Upper lobe of left lung (tissue), 6 donors: ENCODE results near the gene GNA14. TPM values are rescaled to one million over a fixed set of nuclear protein-coding genes. Genes with fewer than 3 reads are reported as not detected.

Experiments used
- ATAC-seq, 2 donors: fragments of 200-7000 bp; cut with Tn5 transposase; one replicate each; pipeline ENCODE4 v1.9.1; 2022; ENCODE audit warnings: mild to moderate bottlenecking in 2 of 2, moderate library complexity in 2 of 2; ENCODE audit not compliant: low FRiP score in 2 of 2
- DNase-seq, 2 donors: peaks; one replicate each; pipeline ENCODE4 v3.0.0-alpha.2; 2019 to 2020
- H3K27ac ChIP-seq, 4 donors: fragments of 200-600 bp; sonication (generic); one replicate each; pipeline ENCODE4 v1.5.1; 2016 to 2019
- H3K27me3 ChIP-seq, 4 donors: fragments of 200-600 bp; sonication (generic); one replicate each; pipeline ENCODE4 v1.5.1; 2017 to 2019
- H3K36me3 ChIP-seq, 4 donors: fragments of 200-600 bp; sonication (generic); one replicate each; pipeline ENCODE4 v1.5.1; 2016 to 2019
- H3K4me1 ChIP-seq, 4 donors: fragments of 200-600 bp; sonication (generic); one replicate each; pipeline ENCODE4 v1.5.1; 2018 to 2019
- H3K4me3 ChIP-seq, 4 donors: fragments of 200-600 bp; sonication (generic); one replicate each; pipeline ENCODE4 v1.5.1; 2017 to 2019; ENCODE audit warnings: mild to moderate bottlenecking in 2 of 4, moderate library complexity in 1 of 4
- H3K9me3 ChIP-seq, 4 donors: fragments of 200-600 bp; sonication (generic); one replicate each; pipeline ENCODE4 v1.5.1; 2018 to 2019
- EP300 ChIP-seq, 4 donors: sonication (generic); formaldehyde crosslinking; IDR thresholded peaks; one replicate each; pipeline ENCODE4 v1.5.1; 2017; ENCODE audit warnings: antibody characterized with exemption in 4 of 4, control low read depth in 2 of 4
- POLR2A ChIP-seq, 4 donors: fragments of 450-650 bp; IDR thresholded peaks; one replicate each; pipeline ENCODE4 v1.5.1; 2016 to 2017; ENCODE audit warnings: antibody characterized with exemption in 4 of 4, mild to moderate bottlenecking in 2 of 4
- POLR2AphosphoS5 ChIP-seq, 2 donors: sonication (generic); formaldehyde crosslinking; IDR thresholded peaks; one replicate each; pipeline ENCODE4 v1.5.1; 2017; ENCODE audit warnings: antibody characterized with exemption in 2 of 2
- WGBS, 2 donors: methylation state at CpG; one replicate each; pipeline ENCODE4 v1.1.5; 2017 to 2018; 5-methylcytosine and 5-hydroxymethylcytosine counted together
- total RNA-seq, 6 donors: library from RNA; depleted of rRNA in 4 of 6; stranded (reverse); fragments of >200 nt in 4 of 6; gene quantifications; one replicate each; pipeline versions ENCODE4 v1.1.0 to v1.2.1, GENCODE V29; 2016 to 2021
- TF ChIP-seq, protein P1 (sequence below), 6 experiments: fragments of 450-650 bp in 4 of 6; fragments of 200-600 bp in 2 of 6; sonication (generic) in 2 of 6; IDR thresholded peaks; one replicate each; pipeline ENCODE4 v1.5.1; 2016 to 2019; ENCODE audit warnings: antibody characterized with exemption in 6 of 6
- donor health status: DM: no; HTN: no; CAD: no; lungs with moderate emphysema.
- donor health status: DM: no; HTN: yes; CAD: no; lungs with severe emphysema.

GNA14 gene
- total RNA-seq, 6 donors from 2014 or later: 6.0 to 28.3 (median 14.9) TPM

DNA sequence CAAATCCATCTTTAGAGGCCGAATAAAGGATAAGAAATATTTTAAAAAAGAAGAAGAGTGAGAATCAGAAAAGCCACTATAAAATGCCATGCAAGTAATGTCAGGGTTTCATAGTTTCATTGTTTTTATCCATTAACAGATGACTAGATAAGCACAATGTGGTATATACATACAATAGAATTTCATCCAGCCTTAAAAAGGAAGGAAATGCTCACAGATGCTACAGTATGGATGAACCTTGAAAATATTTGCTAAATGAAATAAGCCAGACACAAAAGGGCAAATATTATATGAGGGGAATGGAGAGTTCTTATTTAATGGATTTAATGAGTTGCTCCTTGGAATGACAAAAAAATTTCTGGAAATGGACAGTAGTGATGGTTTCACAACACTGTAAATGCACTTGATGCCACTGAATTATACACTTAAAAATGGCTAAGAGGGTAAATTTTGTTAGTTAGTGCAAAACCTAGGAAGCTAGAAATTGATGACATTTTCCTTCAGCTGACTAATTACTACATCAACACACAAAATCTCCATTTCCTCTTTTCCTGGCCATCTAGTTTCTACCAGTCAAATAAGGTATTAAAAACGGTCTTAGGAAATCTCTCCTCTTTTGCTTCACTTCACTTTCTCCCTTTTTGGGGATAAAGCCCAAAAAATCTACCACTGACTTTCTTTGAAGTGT is 86.6 kb downstream of the GNA14 start:
- Histone ChIP-seq H3K27me3 (no peaks in the 10 kb centered on the region), H3K9me3 (no peaks in the 10 kb centered on the region), H3K36me3 (no peaks in the 10 kb centered on the region), H3K4me3 (no peak overlapping the region), H3K27ac (no peak overlapping the region), H3K4me1 (peaks cover 0 to 5% (median 3%) of the 10 kb centered on the region in 4 donors)
- TF ChIP-seq POLR2AphosphoS5 (IDR thresholded peaks at IDR 0.05) (no peak), EP300 (IDR thresholded peaks at IDR 0.05) (no peak), POLR2A (IDR thresholded peaks at IDR 0.05) (no peak)
- TF ChIP-seq, protein P1, sequence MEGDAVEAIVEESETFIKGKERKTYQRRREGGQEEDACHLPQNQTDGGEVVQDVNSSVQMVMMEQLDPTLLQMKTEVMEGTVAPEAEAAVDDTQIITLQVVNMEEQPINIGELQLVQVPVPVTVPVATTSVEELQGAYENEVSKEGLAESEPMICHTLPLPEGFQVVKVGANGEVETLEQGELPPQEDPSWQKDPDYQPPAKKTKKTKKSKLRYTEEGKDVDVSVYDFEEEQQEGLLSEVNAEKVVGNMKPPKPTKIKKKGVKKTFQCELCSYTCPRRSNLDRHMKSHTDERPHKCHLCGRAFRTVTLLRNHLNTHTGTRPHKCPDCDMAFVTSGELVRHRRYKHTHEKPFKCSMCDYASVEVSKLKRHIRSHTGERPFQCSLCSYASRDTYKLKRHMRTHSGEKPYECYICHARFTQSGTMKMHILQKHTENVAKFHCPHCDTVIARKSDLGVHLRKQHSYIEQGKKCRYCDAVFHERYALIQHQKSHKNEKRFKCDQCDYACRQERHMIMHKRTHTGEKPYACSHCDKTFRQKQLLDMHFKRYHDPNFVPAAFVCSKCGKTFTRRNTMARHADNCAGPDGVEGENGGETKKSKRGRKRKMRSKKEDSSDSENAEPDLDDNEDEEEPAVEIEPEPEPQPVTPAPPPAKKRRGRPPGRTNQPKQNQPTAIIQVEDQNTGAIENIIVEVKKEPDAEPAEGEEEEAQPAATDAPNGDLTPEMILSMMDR (IDR thresholded peaks at IDR 0.05): no peak
- DNase-seq (no peak), ATAC-seq (no peak)
- 54 to 56% methylated on average over 2 of the region's 2 CpGs for WGBS, 2 donors

DNA sequence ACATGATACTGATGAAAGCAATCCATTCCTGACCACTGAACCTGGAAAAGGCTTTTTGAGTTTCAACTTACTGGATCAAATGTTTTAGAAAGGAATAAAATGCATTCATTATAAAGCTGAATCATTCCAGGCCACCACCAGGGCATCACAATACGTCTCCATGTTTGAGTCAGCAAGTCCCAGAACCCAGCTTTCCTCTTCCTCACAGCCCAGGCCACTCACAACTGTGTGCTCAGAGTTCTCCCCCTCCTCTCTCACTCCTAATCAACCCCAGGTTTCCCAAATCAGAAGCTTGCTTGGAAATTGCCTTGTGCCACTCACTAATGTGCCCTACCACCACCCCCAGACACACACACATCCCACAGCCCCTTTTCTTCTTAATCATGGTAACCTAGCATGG is 91.7 kb downstream of the GNA14 start:
- no peak for ATAC-seq
- Histone ChIP-seq H3K27me3 (no peaks in the 10 kb centered on the region), H3K27ac (no peak overlapping the region), H3K4me3 (no peak overlapping the region), H3K36me3 (no peaks in the 10 kb centered on the region), H3K9me3 (no peaks in the 10 kb centered on the region), H3K4me1 (peaks cover 0 to 2% (median under 1%) of the 10 kb centered on the region in 4 donors)
- 73 to 81% methylated on average over 1 of the region's 1 CpG for WGBS, 2 donors
- DNase-seq: no peak
- TF ChIP-seq EP300 (IDR thresholded peaks at IDR 0.05): no peak
- no peak for TF ChIP-seq POLR2A (IDR thresholded peaks at IDR 0.05)
- no peak for TF ChIP-seq POLR2AphosphoS5 (IDR thresholded peaks at IDR 0.05)
- TF ChIP-seq, protein P1 (IDR thresholded peaks at IDR 0.05): no peak

DNA sequence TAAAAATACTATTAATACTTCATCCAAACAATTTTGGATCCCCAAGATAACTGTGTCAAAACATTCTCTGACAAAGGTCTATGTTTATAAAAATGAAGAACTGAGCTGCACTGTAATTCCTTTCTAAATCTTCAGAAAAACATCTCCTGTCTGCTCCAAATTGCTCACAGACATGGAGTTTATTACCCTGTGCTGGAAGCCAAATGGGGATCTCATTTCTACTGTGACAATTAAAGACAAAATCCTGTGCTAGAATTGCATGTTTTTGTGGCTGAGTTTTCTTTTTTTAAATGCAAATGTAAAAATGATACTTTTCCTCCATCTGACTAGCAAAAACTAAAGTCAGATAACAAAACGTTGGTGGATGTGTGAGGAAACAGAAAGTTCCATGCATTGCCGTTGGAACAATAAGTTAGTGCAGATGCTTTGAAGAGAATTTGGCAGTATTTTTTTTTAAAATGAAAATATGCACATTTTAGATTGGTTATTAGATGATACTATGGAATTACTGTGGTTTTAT is 93.5 kb downstream of the GNA14 start:
- no peak overlapping the region for H3K4me3 ChIP-seq
- no peaks in the 10 kb centered on the region for H3K36me3 ChIP-seq
- no peaks in the 10 kb centered on the region for H3K4me1 ChIP-seq
- no peaks in the 10 kb centered on the region for H3K27me3 ChIP-seq
- H3K27ac ChIP-seq: no peak overlapping the region
- no peak for DNase-seq
- H3K9me3 ChIP-seq: no peaks in the 10 kb centered on the region
- ATAC-seq: no peak
- 34 to 48% methylated on average over 2 of the region's 2 CpGs for WGBS, 2 donors
- TF ChIP-seq, protein P1 (IDR thresholded peaks at IDR 0.05): no peak
- no peak for TF ChIP-seq POLR2AphosphoS5 (IDR thresholded peaks at IDR 0.05)

DNA sequence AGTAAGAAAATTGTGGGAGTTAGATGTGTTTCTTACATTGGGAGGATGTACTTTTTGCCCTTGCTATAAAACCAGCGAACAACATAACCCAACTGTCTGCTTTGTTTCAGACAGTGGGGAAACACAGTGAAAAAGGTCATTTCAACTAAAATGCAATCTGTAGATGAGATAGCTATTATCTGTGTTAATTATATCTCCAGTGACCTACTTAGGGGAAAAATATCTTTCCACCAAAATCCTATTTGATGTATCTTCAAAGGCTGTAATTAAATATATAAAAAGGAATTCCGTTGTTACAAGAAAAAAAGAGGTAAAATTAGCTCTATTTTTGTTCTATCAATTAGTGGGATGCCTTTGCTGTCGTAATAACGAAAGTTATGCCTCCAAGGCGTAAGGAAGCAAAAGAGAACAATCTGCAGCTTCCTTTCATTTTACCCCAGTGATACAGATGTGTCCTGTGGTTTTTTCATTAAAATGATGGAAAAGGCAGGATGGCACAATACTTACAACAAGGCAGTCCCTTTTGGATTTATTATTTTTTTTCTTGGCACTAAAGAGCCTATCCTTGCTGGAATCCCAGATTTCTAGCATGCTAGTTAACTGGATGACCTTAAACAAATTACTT is 100.9 kb downstream of the GNA14 start:
- H3K4me3 ChIP-seq: no peak overlapping the region
- no peak for TF ChIP-seq POLR2A (IDR thresholded peaks at IDR 0.05)
- no peak for DNase-seq
- no peak for ATAC-seq
- 79 to 88% methylated on average over 5 of the region's 5 CpGs for WGBS, 2 donors
- no peaks in the 10 kb centered on the region for H3K36me3 ChIP-seq
- H3K4me1 ChIP-seq: no peaks in the 10 kb centered on the region
- peaks cover 0 to 6% (median under 1%) of the 10 kb centered on the region in 4 donors for H3K9me3 ChIP-seq
- no peaks in the 10 kb centered on the region for H3K27me3 ChIP-seq
- H3K27ac ChIP-seq: no peak overlapping the region

DNA sequence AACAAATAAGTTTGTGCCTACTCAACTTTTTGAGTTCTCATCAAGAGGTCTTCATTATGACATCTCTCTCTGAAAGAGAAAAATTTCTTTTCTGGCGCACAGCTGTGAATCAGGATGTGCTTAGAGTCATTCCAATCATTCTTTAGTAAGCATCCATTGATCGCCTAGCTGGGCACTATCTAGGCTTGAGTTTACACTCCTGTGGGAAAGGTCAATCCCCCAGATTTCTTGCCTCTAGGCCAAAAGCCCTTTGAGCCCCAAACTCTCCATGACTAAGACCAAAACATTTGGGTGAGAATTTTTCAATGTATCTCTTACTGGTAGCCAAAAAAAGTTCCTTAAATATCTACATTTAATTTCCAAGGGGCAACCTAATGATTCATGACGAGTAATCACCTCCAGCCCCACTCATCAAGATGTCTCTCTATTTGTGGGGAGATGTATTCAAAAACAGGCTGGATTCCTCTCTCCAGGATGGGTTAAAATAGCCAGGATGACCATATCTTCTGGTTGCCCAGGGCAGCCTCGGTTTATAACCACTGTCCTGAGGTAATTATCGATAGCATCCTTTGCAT is 101.7 kb downstream of the GNA14 start:
- H3K36me3 ChIP-seq: no peaks in the 10 kb centered on the region
- H3K4me3 ChIP-seq: no peak overlapping the region
- WGBS, 2 donors: 87 to 94% methylated on average over 5 of the region's 5 CpGs
- no peak overlapping the region for H3K27ac ChIP-seq
- ATAC-seq: no peak
- H3K9me3 ChIP-seq: peaks cover 4 to 11% (median 8%) of the 10 kb centered on the region in 4 donors
- H3K27me3 ChIP-seq: no peaks in the 10 kb centered on the region
- no peak for TF ChIP-seq EP300 (IDR thresholded peaks at IDR 0.05)
- TF ChIP-seq, protein P1 (IDR thresholded peaks at IDR 0.05): no peak
- TF ChIP-seq POLR2A (IDR thresholded peaks at IDR 0.05): no peak
- TF ChIP-seq POLR2AphosphoS5 (IDR thresholded peaks at IDR 0.05): no peak
- no peak for DNase-seq
- no peaks in the 10 kb centered on the region for H3K4me1 ChIP-seq
